CD4-positive, alpha-beta T cell (primary cell): ENCODE data around the gene TYRP1. TPM values are rescaled to one million over a fixed set of nuclear protein-coding genes. Genes with fewer than 3 reads are reported as not detected.

ENCODE experiments used
- ATAC-seq: fragments of 200-7000 bp; cut with Tn5 transposase; one replicate; pipeline ENCODE4 v1.10.0; 2022; ENCODE audit warnings: mild to moderate bottlenecking; ENCODE audit not compliant: poor library complexity
- CTCF ChIA-PET: fragments of 350-600 bp; sonication (Branson Sonifier 250); formaldehyde crosslinking; loops from one replicate; lab custom pipeline; 2021; ENCODE audit warnings: antibody characterized with exemption, inconsistent platforms; lab: Charles Lee
- POLR2A ChIA-PET: fragments of 350-600 bp; sonication (Branson Sonifier 250); formaldehyde crosslinking; loops from one replicate; lab custom pipeline; 2021; ENCODE audit warnings: antibody characterized with exemption, inconsistent platforms; lab: Charles Lee
- DNase-seq, 14 experiments: peaks; one replicate each; pipeline ENCODE4 v3.0.0-alpha.2; 2013 to 2020; ENCODE audit warnings: mixed read lengths in 2 of 14
- H3K27ac ChIP-seq, 2 donors: one replicate each; pipeline versions ENCODE4 v1.5.1 to v1.7.0; 2013; ENCODE audit warnings: low read length in 2 of 2, low read depth in 1 of 2, mild to moderate bottlenecking in 1 of 2
- H3K27me3 ChIP-seq, 2 experiments: 1 replicate in 1 of 2; 2 replicates in 1 of 2; pipeline versions ENCODE4 v1.6.1 to v1.7.0; 2013; ENCODE audit warnings: low read length in 2 of 2, control low read depth in 1 of 2, mild to moderate bottlenecking in 1 of 2, moderate library complexity in 1 of 2; ENCODE audit not compliant: insufficient read depth in 2 of 2, control insufficient read depth in 1 of 2
- H3K36me3 ChIP-seq: one replicate; pipeline ENCODE4 v1.6.1; 2013; ENCODE audit warnings: low read length, control low read depth; ENCODE audit not compliant: insufficient read depth
- H3K4me1 ChIP-seq: one replicate; pipeline ENCODE4 v1.6.1; 2013; ENCODE audit warnings: low read length, control low read depth; ENCODE audit not compliant: insufficient read depth
- H3K4me3 ChIP-seq: one replicate; pipeline ENCODE4 v1.5.1; 2013; ENCODE audit warnings: mild to moderate bottlenecking, low read length, moderate library complexity
- H3K9me3 ChIP-seq, 2 experiments: 1 replicate in 1 of 2; 2 replicates in 1 of 2; pipeline versions ENCODE4 v1.6.1 to v1.7.0; 2013; ENCODE audit warnings: low read length in 2 of 2, mild to moderate bottlenecking in 2 of 2, control low read depth in 1 of 2, moderate library complexity in 1 of 2; ENCODE audit not compliant: control insufficient read depth in 1 of 2, insufficient read depth in 1 of 2
- H3K27ac Mint-ChIP-seq: one replicate; pipeline ENCODE4 v1.8.0; 2020; ENCODE audit warnings: mixed read lengths
- H3K27me3 Mint-ChIP-seq: one replicate; pipeline ENCODE4 v1.8.0; 2021; ENCODE audit warnings: mixed read lengths
- H3K36me3 Mint-ChIP-seq: one replicate; pipeline ENCODE4 v1.8.0; 2021; ENCODE audit warnings: low read depth, mixed read lengths
- H3K4me1 Mint-ChIP-seq: one replicate; pipeline ENCODE4 v1.8.0; 2021; ENCODE audit warnings: low read depth, mixed read lengths
- H3K4me3 Mint-ChIP-seq: one replicate; pipeline ENCODE4 v1.8.0; 2020; ENCODE audit warnings: mild to moderate bottlenecking, mixed read lengths
- H3K9me3 Mint-ChIP-seq: one replicate; pipeline ENCODE4 v1.8.0; 2020; ENCODE audit warnings: mixed read lengths
- CTCF ChIP-seq: fragments of 200-600 bp; IDR thresholded peaks from one replicate; pipeline ENCODE4 v1.8.0; 2022; ENCODE audit warnings: antibody characterized with exemption, mild to moderate bottlenecking
- intact Hi-C, 2 experiments: fragments of 100-400 bp; cut with DNase I in 1 of 2; cut with micrococcal nuclease in 1 of 2; formaldehyde crosslinking; loops; one replicate each; pipeline versions ENCODE4 v1.15.1 to v1.9.0; 2023 to 2025; cut with DNase I, micrococcal nuclease
- polyA plus RNA-seq, 2 donors: library from polyadenylated mRNA; unstranded; fragments of 120-200 nt; gene quantifications; one replicate each; pipeline ENCODE4 v1.2.1, GENCODE V29; 2013
- total RNA-seq, 174 experiments: library from RNA in 2 of 174; stranded (reverse) in 2 of 174; gene quantifications; one replicate each; pipeline ENCODE4 v1.2.3 and lab custom pipeline; 2021 to 2026

Gene TYRP1
- total RNA-seq, result not detected
- not detected for polyA plus RNA-seq (2013, experiment 1 of 2)
- not detected for polyA plus RNA-seq (2013, experiment 2 of 2)
- total RNA-seq (lab: John Stamatoyannopoulos, UW), result 0 to 0.15 (median 0) reads per million in 172 experiments

GRCh38 chr9:12693141-12693540 lies at the start of gene TYRP1:
Gene TYRP1, plus strand, starts transcription at chr9:12693385. Its CDS starts 612 bp downstream, at chr9:12693997.
- Mint-ChIP-seq H3K4me3 (no peak within 1 kb of the TSS), H3K4me1 (no peaks in the 10 kb centered on the region), H3K27me3 (no peaks in the 10 kb centered on the region), H3K27ac (no peak within 1 kb of the TSS), H3K9me3 (peaks cover 11% of the 10 kb centered on the region), H3K36me3 (no peaks in the 10 kb centered on the region)
- H3K27me3 ChIP-seq, result no peaks in the 10 kb centered on the region
- no peak for TF ChIP-seq CTCF
- ChIA-PET CTCF (no interaction called here), POLR2A (no interaction called here)
- H3K4me3 ChIP-seq, result no peak within 1 kb of the TSS
- no peaks in the 10 kb centered on the region for H3K36me3 ChIP-seq
- intact Hi-C loops, result no loop called here
- DNase-seq (no peak), ATAC-seq (no peak)
- H3K27ac ChIP-seq, result no peak within 1 kb of the TSS
- H3K4me1 ChIP-seq, result no peaks in the 10 kb centered on the region
- H3K9me3 ChIP-seq, result peaks cover 3 to 5% of the 10 kb centered on the region in 2 experiments

GRCh38 chr9:12643686-12644085 lies 49.5 kb upstream of the TYRP1 start:
- no peaks in the 10 kb centered on the region for H3K4me1 Mint-ChIP-seq

GRCh38 chr9:12648925-12649324 lies 44.3 kb upstream of the TYRP1 start:
- CTCF ChIA-PET, result no interaction called here
- intact Hi-C loops, result loop anchor here in 1 of 2 experiments (10.0 kb wide), 1 partner anchor 66 kb away; no protein-coding TSS in a partner anchor
- TF ChIP-seq CTCF, result no peak
- H3K4me1 ChIP-seq, result no peaks in the 10 kb centered on the region
- Mint-ChIP-seq H3K4me1 (no peaks in the 10 kb centered on the region), H3K36me3 (no peaks in the 10 kb centered on the region), H3K4me3 (no peak overlapping the region), H3K9me3 (peaks cover 7% of the 10 kb centered on the region), H3K27ac (no peak overlapping the region), H3K27me3 (no peaks in the 10 kb centered on the region)
- no peak overlapping the region for H3K27ac ChIP-seq
- no peaks in the 10 kb centered on the region for H3K27me3 ChIP-seq
- H3K36me3 ChIP-seq, result no peaks in the 10 kb centered on the region
- no peaks in the 10 kb centered on the region for H3K9me3 ChIP-seq
- no peak for ATAC-seq
- POLR2A ChIA-PET, result no interaction called here
- DNase-seq, result no peak
- H3K4me3 ChIP-seq, result no peak overlapping the region

More at GRCh38 chr9:12643686-12644085, 49.5 kb upstream of the TYRP1 start:
- Mint-ChIP-seq H3K27ac (no peak overlapping the region), H3K27me3 (no peaks in the 10 kb centered on the region), H3K36me3 (no peaks in the 10 kb centered on the region), H3K4me3 (no peak overlapping the region), H3K9me3 (peaks cover 5% of the 10 kb centered on the region)
- no peaks in the 10 kb centered on the region for H3K36me3 ChIP-seq
- no peaks in the 10 kb centered on the region for H3K4me1 ChIP-seq
- no peak for TF ChIP-seq CTCF
- peaks cover 0 to 5% of the 10 kb centered on the region in 2 experiments for H3K9me3 ChIP-seq
- intact Hi-C loops, result loop anchor here in 1 of 2 experiments (10.0 kb wide), 1 partner anchor 71 kb away; no protein-coding TSS in a partner anchor
- H3K4me3 ChIP-seq, result no peak overlapping the region
- DNase-seq, result no peak
- H3K27me3 ChIP-seq, result no peaks in the 10 kb centered on the region
- POLR2A ChIA-PET, result no interaction called here
- CTCF ChIA-PET, result no interaction called here
- ATAC-seq, result no peak
- H3K27ac ChIP-seq, result no peak overlapping the region
